Measurements from ENCODE around the gene GNB5.

GNB5 gene

DNA sequence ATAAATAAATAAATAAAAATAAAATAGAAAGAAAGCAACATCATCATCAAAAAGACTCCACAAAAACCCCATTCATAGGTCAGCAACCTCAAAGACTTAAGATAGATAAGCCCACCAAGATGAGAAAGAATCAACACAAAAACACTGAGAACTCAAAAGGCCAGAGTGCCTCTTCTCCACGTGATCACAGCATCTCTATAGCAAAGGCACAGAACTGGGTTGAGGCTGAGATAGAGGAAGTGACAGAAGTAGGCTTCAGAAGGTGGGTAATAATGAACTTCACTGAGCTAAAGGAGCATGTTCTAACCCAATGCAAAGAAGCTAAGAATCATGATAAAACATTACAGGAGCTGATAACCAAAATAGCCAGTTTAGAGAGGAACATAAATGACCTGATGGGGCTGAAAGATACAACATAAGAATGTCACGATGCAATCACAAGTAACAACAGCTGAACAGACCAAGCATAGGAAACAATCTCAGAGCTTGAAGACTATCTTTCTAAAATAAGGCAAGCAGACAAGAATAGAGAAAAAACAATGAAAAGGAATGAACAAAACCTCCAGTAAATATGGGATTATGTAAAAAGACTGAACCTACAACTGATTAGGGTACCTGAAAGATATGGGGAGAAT, 26.4 kb downstream of the GNB5 start:
- no peak for DNase-seq

DNA sequence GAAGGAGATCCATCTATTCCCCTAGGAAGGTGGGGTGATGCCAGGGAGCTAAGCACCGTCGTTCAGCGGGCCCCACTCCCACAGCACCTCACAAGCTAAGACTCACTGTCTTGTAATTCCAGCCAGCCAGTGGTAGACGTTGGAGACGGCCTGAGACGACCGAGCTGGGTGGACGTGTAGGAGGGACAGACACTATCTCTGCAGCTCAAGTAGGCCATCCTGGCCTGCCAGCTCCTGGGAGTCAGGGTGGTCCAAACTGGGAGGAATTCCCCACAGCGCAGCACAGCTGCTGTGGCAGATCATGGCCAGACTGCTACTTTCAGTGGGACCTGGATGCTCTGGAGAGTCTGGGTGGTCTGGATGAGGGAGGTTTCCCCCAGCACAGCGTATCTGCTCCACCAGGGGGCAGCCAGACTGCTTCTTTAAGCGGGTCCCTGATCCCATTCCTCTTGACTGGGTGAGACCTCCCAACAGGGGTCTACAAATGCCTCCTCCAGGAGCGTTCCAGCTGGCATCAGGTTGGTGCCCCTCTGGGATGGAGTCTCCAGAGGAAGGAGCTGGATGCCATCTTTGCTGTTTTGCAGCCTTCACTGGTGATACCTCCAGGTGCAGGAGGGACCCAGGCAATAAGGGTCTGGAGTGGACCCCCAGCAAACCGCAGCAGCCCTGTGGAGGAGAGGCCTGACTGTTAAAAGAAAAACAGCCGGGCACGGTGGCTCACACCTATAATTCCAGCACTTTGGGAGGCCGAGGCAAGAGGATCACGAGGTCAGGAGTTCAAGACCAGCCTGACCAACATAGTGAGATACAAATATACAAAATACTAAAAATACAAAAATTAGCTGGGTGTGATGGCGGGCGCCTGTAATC, 27.6 kb downstream of the GNB5 start:
- no peak for DNase-seq

- DNase-seq: no peak
Measured at GRCh38 chr15:52162876-52163275, 28.3 kb downstream of the GNB5 start.

DNA sequence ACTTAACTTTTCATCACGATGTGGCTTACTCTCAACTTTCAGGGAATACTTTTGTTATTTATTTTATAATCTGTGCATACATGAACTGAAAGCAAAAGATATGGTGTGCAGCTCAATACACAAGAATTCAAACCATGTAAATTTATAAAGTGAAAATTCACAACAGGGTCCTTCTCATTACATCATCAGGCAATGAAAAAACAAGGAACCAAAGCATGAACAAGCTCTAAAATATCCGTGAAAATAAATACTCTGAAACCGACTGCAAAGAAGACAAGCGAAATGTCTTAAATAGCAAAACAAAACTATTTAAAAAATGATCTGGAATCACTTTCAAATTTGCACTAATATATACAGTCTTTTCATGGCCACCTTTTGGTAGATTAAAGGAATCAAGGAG, 28.9 kb downstream of the GNB5 start:
- no peak for DNase-seq

- no peak for DNase-seq
Measured at GRCh38 chr15:52161406-52161966, 29.7 kb downstream of the GNB5 start.

- DNase-seq: no peak
Measured at GRCh38 chr15:52159645-52160044, 31.5 kb downstream of the GNB5 start.

- DNase-seq: no peak
Measured at GRCh38 chr15:52158084-52158765, 33.0 kb downstream of the GNB5 start.

- DNase-seq: no peak
Measured at GRCh38 chr15:52155878-52156277, 35.3 kb downstream of the GNB5 start.

DNA sequence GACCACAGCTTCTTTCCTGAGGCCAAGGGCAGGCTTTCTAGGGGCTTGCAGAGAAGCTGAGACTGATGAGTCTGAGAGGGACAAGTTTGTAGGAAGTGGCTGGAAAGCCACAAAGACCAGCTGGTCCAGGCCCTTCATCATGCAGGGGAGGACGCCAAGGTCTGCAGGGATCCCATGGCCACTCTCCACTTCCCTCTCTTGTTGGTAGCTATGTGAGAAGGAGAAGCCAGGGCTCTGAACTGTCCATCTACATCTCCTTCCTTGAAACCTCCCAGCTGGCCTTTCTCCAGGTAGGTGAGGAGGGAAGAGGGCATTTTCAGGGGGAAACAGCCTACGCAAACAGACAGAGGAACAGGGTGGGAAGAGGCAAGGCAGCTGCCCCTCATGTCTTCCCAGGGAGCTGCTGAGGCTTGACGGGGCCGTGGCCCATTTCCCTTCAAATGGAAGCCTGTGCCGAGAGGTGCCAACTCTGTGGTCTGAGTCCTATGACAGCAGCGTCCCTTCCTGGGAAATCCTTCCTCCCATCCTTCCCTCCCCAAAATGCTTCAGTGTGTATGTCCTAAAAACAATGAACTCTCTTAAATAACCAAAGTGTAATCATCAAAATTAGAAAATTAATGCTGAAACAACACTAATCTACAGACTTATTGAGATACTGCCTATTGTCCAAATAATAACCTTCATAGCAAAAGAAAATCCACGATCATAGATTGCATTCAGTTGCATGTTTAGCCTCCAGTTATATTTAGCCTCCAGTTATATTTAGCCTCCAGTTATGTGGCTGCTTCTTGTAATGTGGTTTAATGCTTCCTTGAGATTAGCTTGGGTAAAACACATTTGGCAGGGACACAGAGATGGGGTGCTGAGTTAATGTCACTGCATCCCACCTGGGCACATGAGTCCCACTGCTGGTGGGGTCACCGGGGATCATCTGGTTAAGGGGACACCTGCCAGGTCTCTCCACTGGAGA, 36.0 kb downstream of the GNB5 start:
- DNase-seq: no peak

DNA sequence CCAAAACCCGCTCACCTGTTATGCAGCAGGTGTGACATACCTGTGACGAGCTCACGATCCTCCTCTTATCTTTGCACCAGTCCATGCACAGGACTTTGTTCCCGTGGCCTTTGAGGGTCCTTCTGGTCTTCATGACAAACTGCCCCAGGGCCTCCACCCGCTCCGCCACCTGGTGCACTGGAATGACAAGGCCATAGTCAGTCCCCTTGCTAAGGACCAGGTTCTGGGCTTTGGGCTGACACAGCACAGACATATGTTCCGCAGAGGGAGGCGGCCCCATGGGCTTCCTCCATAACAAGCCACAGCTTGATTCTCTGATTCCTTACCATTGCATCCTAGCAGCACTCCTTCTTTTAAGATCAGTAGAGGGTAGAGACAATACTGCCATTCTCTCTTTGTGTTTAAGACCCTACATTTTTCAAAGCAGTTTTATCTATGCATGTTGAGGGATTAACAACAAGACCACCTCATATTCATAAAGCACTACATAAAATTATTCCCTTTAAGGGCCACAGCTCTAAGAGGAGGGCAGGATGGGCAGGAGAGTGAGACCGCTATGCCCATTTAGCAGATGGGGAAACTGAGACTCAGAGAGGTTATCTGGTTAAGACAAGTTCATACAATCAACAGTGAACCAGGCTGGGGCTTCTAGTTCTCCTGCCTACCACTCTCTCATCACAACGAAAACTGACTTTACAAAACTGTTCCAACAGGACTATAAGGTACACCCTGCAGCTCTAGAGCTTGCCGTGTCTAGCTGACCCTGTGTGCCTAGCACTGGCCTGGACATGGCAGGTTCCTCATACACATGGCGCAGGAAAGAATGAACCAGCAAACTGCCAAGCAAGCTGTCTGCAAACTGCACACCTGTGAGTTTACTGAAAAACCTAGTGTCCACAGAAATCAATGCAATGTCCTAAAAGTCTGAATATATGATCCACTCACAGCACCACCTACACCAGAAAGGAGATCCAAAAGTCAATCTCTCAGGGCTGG, 37.0 kb downstream of the GNB5 start:
- DNase-seq: no peak

DNA sequence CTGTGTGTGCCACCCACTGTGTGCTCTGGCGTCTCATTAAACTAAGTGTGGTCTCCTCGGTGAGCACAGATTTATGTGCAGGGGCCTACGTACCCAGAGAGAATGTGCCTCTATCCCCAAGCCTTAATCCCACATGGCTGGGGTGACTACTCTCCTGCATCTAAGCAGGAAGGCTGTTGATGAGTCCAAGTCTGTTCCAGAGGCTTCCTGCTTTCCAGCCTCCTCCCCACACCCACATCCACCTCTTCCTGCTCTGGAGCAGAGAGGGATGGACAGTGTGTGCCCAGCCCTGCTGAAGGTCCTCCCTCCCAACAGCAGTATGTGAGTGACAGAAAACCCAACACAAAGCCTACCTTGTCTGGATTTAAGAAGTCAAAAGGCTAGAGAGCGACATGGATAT, 39.8 kb downstream of the GNB5 start:
- no peak for DNase-seq

GRCh38 chr15:52150871-52151270, 40.3 kb downstream of the GNB5 start:
- DNase-seq: no peak

GRCh38 chr15:52150043-52150825, 41.0 kb downstream of the GNB5 start:
- no peak for DNase-seq

DNA sequence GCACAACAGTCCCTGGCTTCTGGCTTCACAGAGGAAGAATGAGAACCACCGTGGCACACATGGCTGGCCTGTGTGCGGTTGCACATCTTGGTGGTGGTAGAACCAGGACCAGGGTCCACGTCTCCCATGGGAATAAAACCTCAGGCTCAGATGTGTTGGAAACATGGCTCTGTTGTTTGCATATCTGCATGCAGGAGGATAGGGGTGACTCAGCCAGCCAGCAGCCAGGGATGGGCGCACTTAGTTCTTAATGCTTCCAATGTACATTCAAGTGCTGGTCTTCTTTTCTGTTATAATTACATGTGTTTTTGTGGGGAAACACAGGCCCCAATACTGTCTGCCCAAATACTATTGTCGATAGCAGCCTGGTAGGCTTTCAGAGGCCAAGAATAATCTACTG, 42.8 kb downstream of the GNB5 start:
- no peak for DNase-seq

DNA sequence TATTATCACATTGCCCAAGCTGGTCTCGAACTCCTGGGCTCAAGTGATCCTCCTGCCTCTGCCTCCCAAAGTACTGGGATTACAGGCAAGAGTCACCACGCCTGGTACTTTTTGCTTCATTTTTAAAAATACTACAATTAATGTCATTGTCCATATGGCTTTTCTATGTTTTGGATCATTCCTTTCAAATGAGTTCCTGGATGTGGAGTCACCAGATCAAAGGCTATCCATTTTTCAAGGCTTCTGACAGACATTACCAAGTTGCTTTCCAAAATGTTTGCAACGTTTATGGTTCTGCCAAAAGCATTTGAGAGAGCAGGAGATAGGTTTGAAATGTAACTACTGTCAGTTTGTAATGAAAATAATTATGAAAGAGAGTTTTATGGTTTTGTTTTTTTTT, 44.4 kb downstream of the GNB5 start:
- DNase-seq: no peak

- DNase-seq: no peak
Measured at GRCh38 chr15:52146261-52146660, 44.9 kb downstream of the GNB5 start.

DNA sequence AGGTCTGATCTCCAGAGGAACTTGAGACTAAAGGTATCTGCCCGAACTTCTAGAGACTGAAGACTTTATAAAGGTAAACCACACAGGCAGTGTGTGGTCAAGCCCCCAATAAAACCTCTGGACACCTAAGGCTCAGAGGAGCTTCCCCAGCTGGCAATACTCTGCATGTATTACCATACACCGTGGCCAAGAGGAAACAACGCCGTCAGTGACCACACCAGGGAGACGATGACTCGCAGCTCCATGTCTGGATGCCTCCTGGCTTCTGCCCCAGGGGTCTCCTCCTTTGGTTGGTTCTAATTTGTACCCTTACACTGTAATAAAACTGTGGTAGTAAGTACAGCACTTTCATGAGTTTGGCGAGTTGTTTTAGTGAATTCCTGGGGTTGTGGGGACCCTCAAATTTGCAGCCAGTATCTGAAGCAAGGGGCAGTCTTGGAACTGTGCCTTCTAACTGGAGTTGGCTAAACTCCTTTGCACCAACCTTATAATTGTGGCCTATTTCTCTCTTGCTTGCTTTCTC, 46.5 kb downstream of the GNB5 start:
- no peak for DNase-seq

- DNase-seq: no peak
Measured at GRCh38 chr15:52143873-52144272, 47.3 kb downstream of the GNB5 start.

- DNase-seq: no peak
Measured at GRCh38 chr15:52140646-52141045, 50.5 kb downstream of the GNB5 start.

Data from GOT3 (cell line).